GM15510 (cell line): ENCODE measurements around the gene COMMD1.

Source experiments
- POLR2A ChIP-seq: IDR thresholded peaks from 3 replicates; pipeline ENCODE4 v1.6.1; 2011; ENCODE audit warnings: borderline replicate concordance; ENCODE audit not compliant: insufficient read length; ENCODE audit errors: extremely low read depth

The COMMD1 gene

GRCh38 chr2:61910603-61911002, 5.1 kb downstream of the COMMD1 start:
- TF ChIP-seq POLR2A: no peak

GRCh38 chr2:61911510-61911909, 6.0 kb downstream of the COMMD1 start:
- no peak for TF ChIP-seq POLR2A

- no peak for TF ChIP-seq POLR2A
Measured at GRCh38 chr2:61920548-61920947, 15.1 kb downstream of the COMMD1 start.

GRCh38 chr2:61922714-61923113, 17.2 kb downstream of the COMMD1 start:
- TF ChIP-seq POLR2A: no peak

GRCh38 chr2:61924895-61925663, 19.6 kb downstream of the COMMD1 start:
- no peak for TF ChIP-seq POLR2A

- no peak for TF ChIP-seq POLR2A
Measured at GRCh38 chr2:61926531-61927477, 21.3 kb downstream of the COMMD1 start.

GRCh38 chr2:61928826-61929461, 23.5 kb downstream of the COMMD1 start:
- no peak for TF ChIP-seq POLR2A

GRCh38 chr2:61937098-61937497, 31.6 kb downstream of the COMMD1 start:
- no peak for TF ChIP-seq POLR2A

GRCh38 chr2:61937886-61938285, 32.4 kb downstream of the COMMD1 start:
- TF ChIP-seq POLR2A: no peak

- TF ChIP-seq POLR2A: no peak
Measured at GRCh38 chr2:61938511-61938910, 33.0 kb downstream of the COMMD1 start.

GRCh38 chr2:61943251-61943650, 37.8 kb downstream of the COMMD1 start:
- TF ChIP-seq POLR2A: no peak

- TF ChIP-seq POLR2A: no peak
Measured at GRCh38 chr2:61946666-61947065, 41.2 kb downstream of the COMMD1 start.

GRCh38 chr2:61948661-61949457, 43.4 kb downstream of the COMMD1 start:
- no peak for TF ChIP-seq POLR2A

GRCh38 chr2:61949458-61949713, 43.9 kb downstream of the COMMD1 start:
- TF ChIP-seq POLR2A: no peak
